Neural progenitor cell (in vitro differentiated cells): ENCODE measurements around the gene RPP38.

Experiments used
- EZH2 ChIP-seq: fragments of 200-600 bp; sonication (generic); IDR thresholded peaks from 2 replicates; pipeline ENCODE4 v1.6.1; 2017; ENCODE audit warnings: antibody characterized with exemption, mild to moderate bottlenecking, moderate library complexity
- EZH2phosphoT487 ChIP-seq: fragments of 200-600 bp; sonication (generic); IDR thresholded peaks from 2 replicates; pipeline ENCODE4 v1.6.1; 2017; ENCODE audit warnings: antibody characterized with exemption
- TF ChIP-seq, protein P1 (sequence below): fragments of 200-600 bp; sonication (generic); IDR thresholded peaks from 2 replicates; pipeline ENCODE4 v1.5.1; 2017; ENCODE audit warnings: antibody characterized with exemption, mild to moderate bottlenecking

DNA sequence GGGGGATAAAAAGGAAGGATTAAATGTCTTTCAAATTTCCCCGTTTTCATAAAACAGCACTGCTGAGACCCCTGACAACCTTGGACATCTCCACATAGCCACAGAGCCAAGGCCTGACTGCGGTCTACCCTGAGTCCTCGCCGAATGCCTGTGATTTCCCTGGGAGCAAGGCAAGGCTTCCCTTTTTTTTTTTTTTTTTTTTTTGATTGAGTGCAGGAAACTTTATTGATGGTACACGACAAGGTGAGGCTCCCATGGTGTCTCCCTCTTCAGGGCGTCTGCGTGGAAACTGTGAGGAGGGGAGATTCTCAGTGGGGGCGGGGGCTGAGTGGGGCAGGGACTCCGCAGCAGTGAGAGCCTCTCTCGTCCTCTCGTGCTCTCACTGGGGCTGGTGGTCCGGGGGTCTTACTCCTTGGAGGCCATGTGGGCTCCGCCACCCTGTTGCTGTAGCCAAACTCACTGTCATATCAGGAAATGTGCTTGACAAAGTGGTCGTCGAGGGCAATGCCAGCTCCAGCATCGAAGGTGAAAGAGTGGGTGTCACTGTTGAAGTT, 4.2 kb upstream of the RPP38 start:
- TF ChIP-seq, protein P1, sequence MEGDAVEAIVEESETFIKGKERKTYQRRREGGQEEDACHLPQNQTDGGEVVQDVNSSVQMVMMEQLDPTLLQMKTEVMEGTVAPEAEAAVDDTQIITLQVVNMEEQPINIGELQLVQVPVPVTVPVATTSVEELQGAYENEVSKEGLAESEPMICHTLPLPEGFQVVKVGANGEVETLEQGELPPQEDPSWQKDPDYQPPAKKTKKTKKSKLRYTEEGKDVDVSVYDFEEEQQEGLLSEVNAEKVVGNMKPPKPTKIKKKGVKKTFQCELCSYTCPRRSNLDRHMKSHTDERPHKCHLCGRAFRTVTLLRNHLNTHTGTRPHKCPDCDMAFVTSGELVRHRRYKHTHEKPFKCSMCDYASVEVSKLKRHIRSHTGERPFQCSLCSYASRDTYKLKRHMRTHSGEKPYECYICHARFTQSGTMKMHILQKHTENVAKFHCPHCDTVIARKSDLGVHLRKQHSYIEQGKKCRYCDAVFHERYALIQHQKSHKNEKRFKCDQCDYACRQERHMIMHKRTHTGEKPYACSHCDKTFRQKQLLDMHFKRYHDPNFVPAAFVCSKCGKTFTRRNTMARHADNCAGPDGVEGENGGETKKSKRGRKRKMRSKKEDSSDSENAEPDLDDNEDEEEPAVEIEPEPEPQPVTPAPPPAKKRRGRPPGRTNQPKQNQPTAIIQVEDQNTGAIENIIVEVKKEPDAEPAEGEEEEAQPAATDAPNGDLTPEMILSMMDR: no peak
- TF ChIP-seq EZH2 (no peak), EZH2phosphoT487 (no peak)
